ENCODE results near the gene AGO3. TPM values are rescaled to one million over a fixed set of nuclear protein-coding genes. Genes with fewer than 3 reads are reported as not detected.

AGO3 gene
- total RNA-seq, 2 donors from 2014 or later = 47.5 to 49.9 TPM

- DNase-seq (ENCODE audit: low spot score) = peak; percentile 44
- no peaks in the 10 kb centered on the region for H3K9me3 ChIP-seq
- H3K27me3 ChIP-seq (replicated peaks; ENCODE audit: insufficient read depth) = peaks cover 4% of the 10 kb centered on the region
- ATAC-seq (ENCODE audit: insufficient number of reproducible peaks, low FRiP score, low read depth) = peak; percentile 74
- TF ChIP-seq CTCF (IDR thresholded peaks at IDR 0.05) = peak; percentile 99
- H3K4me3 ChIP-seq = peak within 1 kb of the TSS; percentile 97
- H3K4me1 ChIP-seq (ENCODE audit: control insufficient read depth in 1 of 2, low read depth in 2 of 2) = peaks cover 13 to 44% of the 10 kb centered on the region in 2 donors
- H3K27ac ChIP-seq = peak within 1 kb of the TSS; percentile 80 to 85
- H3K36me3 ChIP-seq = peaks cover 23% of the 10 kb centered on the region
Observed at GRCh38 chr1:36088577-36089392, 157.9 kb downstream of the AGO3 start, which contains the start of gene ADPRS. ADPRS (plus strand) TSS chr1:36088892; CDS start chr1:36088905, 13 bp downstream.

GRCh38 chr1:36089393-36090121 is 158.7 kb downstream of the AGO3 start:
- H3K27ac ChIP-seq = peak overlapping the region; percentile 80 to 85
- H3K9me3 ChIP-seq = no peaks in the 10 kb centered on the region
- no peaks in the 10 kb centered on the region for H3K27me3 ChIP-seq (replicated peaks; ENCODE audit: insufficient read depth)
- TF ChIP-seq CTCF (IDR thresholded peaks at IDR 0.05) = no peak
- H3K4me1 ChIP-seq (ENCODE audit: control insufficient read depth in 1 of 2, low read depth in 2 of 2) = peaks cover 6 to 36% of the 10 kb centered on the region in 2 donors
- H3K4me3 ChIP-seq = peak overlapping the region; percentile 97
- H3K36me3 ChIP-seq = peaks cover 30% of the 10 kb centered on the region
- DNase-seq (ENCODE audit: low spot score) (no peak), ATAC-seq (ENCODE audit: insufficient number of reproducible peaks, low FRiP score, low read depth) (peak; percentile 0)

- H3K4me3 ChIP-seq = no peak overlapping the region
- no peaks in the 10 kb centered on the region for H3K27me3 ChIP-seq (replicated peaks; ENCODE audit: insufficient read depth)
- no peaks in the 10 kb centered on the region for H3K9me3 ChIP-seq
- peaks cover 34% of the 10 kb centered on the region for H3K36me3 ChIP-seq
- TF ChIP-seq CTCF (IDR thresholded peaks at IDR 0.05) = no peak
- H3K4me1 ChIP-seq (ENCODE audit: control insufficient read depth in 1 of 2, low read depth in 2 of 2) = peaks cover 6 to 32% of the 10 kb centered on the region in 2 donors
- no peak for DNase-seq (ENCODE audit: low spot score)
- no peak for ATAC-seq (ENCODE audit: insufficient number of reproducible peaks, low FRiP score, low read depth)
- no peak overlapping the region for H3K27ac ChIP-seq
Observed at GRCh38 chr1:36091141-36091540, 160.2 kb downstream of the AGO3 start.

- Histone ChIP-seq H3K9me3 (no peaks in the 10 kb centered on the region), H3K27me3 (replicated peaks; ENCODE audit: insufficient read depth) (no peaks in the 10 kb centered on the region), H3K4me1 (ENCODE audit: control insufficient read depth in 1 of 2, low read depth in 2 of 2) (peaks cover 6 to 32% of the 10 kb centered on the region in 2 donors), H3K4me3 (no peak overlapping the region), H3K36me3 (peaks cover 34% of the 10 kb centered on the region), H3K27ac (no peak overlapping the region)
- no peak for ATAC-seq (ENCODE audit: insufficient number of reproducible peaks, low FRiP score, low read depth)
- TF ChIP-seq CTCF (IDR thresholded peaks at IDR 0.05) = no peak
- no peak for DNase-seq (ENCODE audit: low spot score)
Observed at GRCh38 chr1:36091698-36092097, 160.8 kb downstream of the AGO3 start.

GRCh38 chr1:36092166-36092797 is 161.4 kb downstream of the AGO3 start:
- no peak overlapping the region for H3K4me3 ChIP-seq
- no peaks in the 10 kb centered on the region for H3K9me3 ChIP-seq
- no peak for DNase-seq (ENCODE audit: low spot score)
- peaks cover 34% of the 10 kb centered on the region for H3K36me3 ChIP-seq
- ATAC-seq (ENCODE audit: insufficient number of reproducible peaks, low FRiP score, low read depth) = no peak
- no peaks in the 10 kb centered on the region for H3K27me3 ChIP-seq (replicated peaks; ENCODE audit: insufficient read depth)
- TF ChIP-seq CTCF (IDR thresholded peaks at IDR 0.05) = no peak
- H3K27ac ChIP-seq = no peak overlapping the region
- H3K4me1 ChIP-seq (ENCODE audit: control insufficient read depth in 1 of 2, low read depth in 2 of 2) = peaks cover 6 to 32% of the 10 kb centered on the region in 2 donors
